ENCODE data around the gene LOXHD1.

The LOXHD1 gene

GRCh38 chr18:46459789-46460455 lies 197.1 kb downstream of the LOXHD1 start:
- Histone ChIP-seq H3K9me3 (ENCODE audit: control insufficient read depth, insufficient read depth, low read length) (no peaks in the 10 kb centered on the region), H3K27me3 (ENCODE audit: control insufficient read depth, insufficient read depth, low read length) (no peaks in the 10 kb centered on the region), H3K36me3 (ENCODE audit: control insufficient read depth, insufficient read depth, low read length) (no peaks in the 10 kb centered on the region), H3K27ac (ENCODE audit: low read length) (no peak overlapping the region), H3K4me3 (ENCODE audit: low read length) (no peak overlapping the region), H3K4me1 (ENCODE audit: control insufficient read depth, insufficient read depth, low read length) (peaks cover 5% of the 10 kb centered on the region)
- WGBS (ENCODE audit: insufficient coverage, insufficient read length), result no CpG with 5 or more reads among the region's 19 CpGs
- DNase-seq (ENCODE audit: low read depth, low spot score), result no peak

- peaks cover 5% of the 10 kb centered on the region for H3K4me1 ChIP-seq (ENCODE audit: control insufficient read depth, insufficient read depth, low read length)
- H3K27ac ChIP-seq (ENCODE audit: low read length), result no peak overlapping the region
- WGBS (ENCODE audit: insufficient coverage, insufficient read length), result no CpG with 5 or more reads among the region's 6 CpGs
- no peaks in the 10 kb centered on the region for H3K27me3 ChIP-seq (ENCODE audit: control insufficient read depth, insufficient read depth, low read length)
- DNase-seq (ENCODE audit: low read depth, low spot score), result no peak
- H3K4me3 ChIP-seq (ENCODE audit: low read length), result no peak overlapping the region
- H3K36me3 ChIP-seq (ENCODE audit: control insufficient read depth, insufficient read depth, low read length), result no peaks in the 10 kb centered on the region
- no peaks in the 10 kb centered on the region for H3K9me3 ChIP-seq (ENCODE audit: control insufficient read depth, insufficient read depth, low read length)
Measured at GRCh38 chr18:46458472-46458871, 198.5 kb downstream of the LOXHD1 start.

GRCh38 chr18:46456691-46457090 lies 200.3 kb downstream of the LOXHD1 start:
- Histone ChIP-seq H3K9me3 (ENCODE audit: control insufficient read depth, insufficient read depth, low read length) (no peaks in the 10 kb centered on the region), H3K4me3 (ENCODE audit: low read length) (no peak overlapping the region), H3K27me3 (ENCODE audit: control insufficient read depth, insufficient read depth, low read length) (no peaks in the 10 kb centered on the region), H3K4me1 (ENCODE audit: control insufficient read depth, insufficient read depth, low read length) (peaks cover 3% of the 10 kb centered on the region), H3K27ac (ENCODE audit: low read length) (no peak overlapping the region), H3K36me3 (ENCODE audit: control insufficient read depth, insufficient read depth, low read length) (no peaks in the 10 kb centered on the region)
- DNase-seq (ENCODE audit: low read depth, low spot score), result no peak
- WGBS (ENCODE audit: insufficient coverage, insufficient read length), result no CpG with 5 or more reads among the region's 13 CpGs

- peaks cover 4% of the 10 kb centered on the region for H3K4me1 ChIP-seq (ENCODE audit: control insufficient read depth, insufficient read depth, low read length)
- DNase-seq (ENCODE audit: low read depth, low spot score), result no peak
- peaks cover 2% of the 10 kb centered on the region; the same call in 1 of the 2 replicates for H3K9me3 ChIP-seq (ENCODE audit: control insufficient read depth, insufficient read depth, low read length)
- no peaks in the 10 kb centered on the region for H3K27me3 ChIP-seq (ENCODE audit: control insufficient read depth, insufficient read depth, low read length)
- no CpG with 5 or more reads among the region's 6 CpGs for WGBS (ENCODE audit: insufficient coverage, insufficient read length)
- no peak overlapping the region for H3K4me3 ChIP-seq (ENCODE audit: low read length)
- H3K27ac ChIP-seq (ENCODE audit: low read length), result no peak overlapping the region
- H3K36me3 ChIP-seq (ENCODE audit: control insufficient read depth, insufficient read depth, low read length), result no peaks in the 10 kb centered on the region
Measured at GRCh38 chr18:46452820-46453219, 204.2 kb downstream of the LOXHD1 start.

GRCh38 chr18:46449499-46449898 lies 207.5 kb downstream of the LOXHD1 start:
- Histone ChIP-seq H3K4me3 (ENCODE audit: low read length) (no peak overlapping the region), H3K4me1 (ENCODE audit: control insufficient read depth, insufficient read depth, low read length) (peaks cover 4% of the 10 kb centered on the region), H3K27ac (ENCODE audit: low read length) (no peak overlapping the region), H3K9me3 (ENCODE audit: control insufficient read depth, insufficient read depth, low read length) (peaks cover 2% of the 10 kb centered on the region; the same call in 1 of the 2 replicates), H3K27me3 (ENCODE audit: control insufficient read depth, insufficient read depth, low read length) (no peaks in the 10 kb centered on the region), H3K36me3 (ENCODE audit: control insufficient read depth, insufficient read depth, low read length) (no peaks in the 10 kb centered on the region)
- DNase-seq (ENCODE audit: low read depth, low spot score), result no peak
- WGBS (ENCODE audit: insufficient coverage, insufficient read length), result no CpG with 5 or more reads among the region's 1 CpG

- Histone ChIP-seq H3K9me3 (ENCODE audit: control insufficient read depth, insufficient read depth, low read length) (peaks cover 2% of the 10 kb centered on the region; the same call in 1 of the 2 replicates), H3K36me3 (ENCODE audit: control insufficient read depth, insufficient read depth, low read length) (no peaks in the 10 kb centered on the region), H3K4me3 (ENCODE audit: low read length) (no peak overlapping the region), H3K4me1 (ENCODE audit: control insufficient read depth, insufficient read depth, low read length) (peaks cover 4% of the 10 kb centered on the region), H3K27me3 (ENCODE audit: control insufficient read depth, insufficient read depth, low read length) (no peaks in the 10 kb centered on the region), H3K27ac (ENCODE audit: low read length) (no peak overlapping the region)
- no peak for DNase-seq (ENCODE audit: low read depth, low spot score)
- WGBS (ENCODE audit: insufficient coverage, insufficient read length), result no CpG with 5 or more reads among the region's 2 CpGs
Measured at GRCh38 chr18:46449033-46449432, 208.0 kb downstream of the LOXHD1 start.

GRCh38 chr18:46448347-46448746 lies 208.7 kb downstream of the LOXHD1 start:
- Histone ChIP-seq H3K4me1 (ENCODE audit: control insufficient read depth, insufficient read depth, low read length) (peaks cover 4% of the 10 kb centered on the region), H3K4me3 (ENCODE audit: low read length) (no peak overlapping the region), H3K27ac (ENCODE audit: low read length) (no peak overlapping the region), H3K36me3 (ENCODE audit: control insufficient read depth, insufficient read depth, low read length) (no peaks in the 10 kb centered on the region), H3K9me3 (ENCODE audit: control insufficient read depth, insufficient read depth, low read length) (peaks cover 2% of the 10 kb centered on the region; the same call in 1 of the 2 replicates), H3K27me3 (ENCODE audit: control insufficient read depth, insufficient read depth, low read length) (no peaks in the 10 kb centered on the region)
- WGBS (ENCODE audit: insufficient coverage, insufficient read length), result no CpG with 5 or more reads among the region's 4 CpGs
- no peak for DNase-seq (ENCODE audit: low read depth, low spot score)

- H3K27me3 ChIP-seq (ENCODE audit: control insufficient read depth, insufficient read depth, low read length), result no peaks in the 10 kb centered on the region
- H3K4me3 ChIP-seq (ENCODE audit: low read length), result no peak overlapping the region
- H3K4me1 ChIP-seq (ENCODE audit: control insufficient read depth, insufficient read depth, low read length), result peaks cover 4% of the 10 kb centered on the region
- no peak overlapping the region for H3K27ac ChIP-seq (ENCODE audit: low read length)
- DNase-seq (ENCODE audit: low read depth, low spot score), result no peak
- WGBS (ENCODE audit: insufficient coverage, insufficient read length), result no CpG with 5 or more reads among the region's 5 CpGs
- H3K9me3 ChIP-seq (ENCODE audit: control insufficient read depth, insufficient read depth, low read length), result peaks cover 2% of the 10 kb centered on the region; the same call in 1 of the 2 replicates
- no peaks in the 10 kb centered on the region for H3K36me3 ChIP-seq (ENCODE audit: control insufficient read depth, insufficient read depth, low read length)
Measured at GRCh38 chr18:46447792-46448191, 209.2 kb downstream of the LOXHD1 start.

- no peak overlapping the region for H3K4me3 ChIP-seq (ENCODE audit: low read length)
- no peaks in the 10 kb centered on the region for H3K27me3 ChIP-seq (ENCODE audit: control insufficient read depth, insufficient read depth, low read length)
- no peak overlapping the region for H3K27ac ChIP-seq (ENCODE audit: low read length)
- H3K4me1 ChIP-seq (ENCODE audit: control insufficient read depth, insufficient read depth, low read length), result peaks cover 4% of the 10 kb centered on the region
- H3K9me3 ChIP-seq (ENCODE audit: control insufficient read depth, insufficient read depth, low read length), result peaks cover 2% of the 10 kb centered on the region; the same call in 1 of the 2 replicates
- no CpG with 5 or more reads among the region's 4 CpGs for WGBS (ENCODE audit: insufficient coverage, insufficient read length)
- H3K36me3 ChIP-seq (ENCODE audit: control insufficient read depth, insufficient read depth, low read length), result no peaks in the 10 kb centered on the region
- no peak for DNase-seq (ENCODE audit: low read depth, low spot score)
Measured at GRCh38 chr18:46447323-46447722, 209.7 kb downstream of the LOXHD1 start.

GRCh38 chr18:46445522-46446313 lies 211.3 kb downstream of the LOXHD1 start:
- WGBS (ENCODE audit: insufficient coverage, insufficient read length), result no CpG with 5 or more reads among the region's 3 CpGs
- Histone ChIP-seq H3K36me3 (ENCODE audit: control insufficient read depth, insufficient read depth, low read length) (no peaks in the 10 kb centered on the region), H3K4me1 (ENCODE audit: control insufficient read depth, insufficient read depth, low read length) (peaks cover 4% of the 10 kb centered on the region), H3K27me3 (ENCODE audit: control insufficient read depth, insufficient read depth, low read length) (no peaks in the 10 kb centered on the region), H3K4me3 (ENCODE audit: low read length) (no peak overlapping the region), H3K9me3 (ENCODE audit: control insufficient read depth, insufficient read depth, low read length) (peaks cover 2% of the 10 kb centered on the region; the same call in 1 of the 2 replicates), H3K27ac (ENCODE audit: low read length) (no peak overlapping the region)
- no peak for DNase-seq (ENCODE audit: low read depth, low spot score)

Data from iPS DF 6.9 (cell line).